Hepatocyte (in vitro differentiated cells): Measurements from ENCODE around the gene COX4I2.
A peak's percentile ranks its signal among the peaks of the same experiment; 100 is the strongest.

ENCODE experiments used
- CTCF ChIP-seq: fragments of 200-600 bp; sonication (generic); IDR thresholded peaks from 2 replicates; pipeline ENCODE4 v1.5.1; 2016; ENCODE audit warnings: antibody characterized with exemption, mild to moderate bottlenecking; ENCODE audit not compliant: poor library complexity
- EZH2 ChIP-seq: fragments of 200-600 bp; sonication (generic); IDR thresholded peaks from 2 replicates; pipeline ENCODE4 v1.6.1; 2016; ENCODE audit warnings: antibody characterized with exemption, mild to moderate bottlenecking, borderline replicate concordance
- EZH2phosphoT487 ChIP-seq: fragments of 200-600 bp; sonication (generic); IDR thresholded peaks from one replicate; pipeline ENCODE4 v1.6.1; 2018; ENCODE audit warnings: antibody characterized with exemption, mild to moderate bottlenecking, low read depth, moderate library complexity; ENCODE audit not compliant: unreplicated experiment, severe bottlenecking

- peak; percentile 1 for TF ChIP-seq CTCF
- no peak for TF ChIP-seq EZH2phosphoT487
- no peak for TF ChIP-seq EZH2
Observed at GRCh38 chr20:31602779-31603441, 34.8 kb upstream of the COX4I2 start.
